C4-2B (cell line): ENCODE data around the gene MORF4L2.

Experiments used
- ZFX ChIP-seq: fragments of 450-650 bp; IDR thresholded peaks from 2 replicates; pipeline ENCODE4 v1.6.1; 2017
- TF ChIP-seq, protein P1 (sequence below): fragments of 450-650 bp; conservative IDR thresholded peaks from 2 replicates; pipeline ENCODE4 v1.5.1; 2017; ENCODE audit warnings: mild to moderate bottlenecking

DNA sequence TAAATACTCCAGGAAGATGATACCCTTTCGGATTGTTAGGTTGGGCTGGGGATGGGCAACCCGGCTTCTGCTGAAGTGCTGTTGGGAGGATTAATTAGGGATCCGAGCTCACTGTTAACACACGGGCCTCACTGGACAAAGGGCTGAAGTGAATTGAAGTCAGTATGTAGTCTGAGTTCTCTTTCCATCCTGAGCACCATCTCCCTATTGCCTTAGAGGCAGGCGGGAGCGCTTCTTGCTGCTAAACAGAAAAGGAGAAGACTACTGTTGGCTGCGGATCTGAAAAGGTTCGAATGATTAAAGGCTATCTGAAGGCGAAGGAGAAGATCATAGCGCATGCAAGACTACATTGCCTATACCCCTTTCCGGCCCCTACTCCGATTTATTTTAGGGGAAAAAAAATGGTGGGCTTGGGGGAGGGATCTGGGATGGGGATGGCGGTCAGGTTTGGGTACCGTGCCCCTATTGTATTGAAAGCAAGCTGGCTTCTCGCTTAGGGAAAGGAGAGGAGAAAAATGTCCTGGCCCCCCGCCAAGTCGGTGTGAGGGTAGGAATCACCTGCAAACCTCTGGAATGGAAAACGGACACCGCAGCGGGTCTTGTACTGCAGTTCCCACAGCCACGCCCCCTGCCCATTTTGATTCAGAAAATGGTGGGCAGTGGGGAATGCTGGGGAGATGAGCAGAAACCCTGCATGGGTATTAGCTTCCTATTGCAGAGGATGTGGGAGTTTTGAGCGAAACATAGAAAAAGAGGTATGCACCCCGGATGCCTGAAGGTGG lies 22.3 kb downstream of the MORF4L2 start:
- TF ChIP-seq, protein P1, sequence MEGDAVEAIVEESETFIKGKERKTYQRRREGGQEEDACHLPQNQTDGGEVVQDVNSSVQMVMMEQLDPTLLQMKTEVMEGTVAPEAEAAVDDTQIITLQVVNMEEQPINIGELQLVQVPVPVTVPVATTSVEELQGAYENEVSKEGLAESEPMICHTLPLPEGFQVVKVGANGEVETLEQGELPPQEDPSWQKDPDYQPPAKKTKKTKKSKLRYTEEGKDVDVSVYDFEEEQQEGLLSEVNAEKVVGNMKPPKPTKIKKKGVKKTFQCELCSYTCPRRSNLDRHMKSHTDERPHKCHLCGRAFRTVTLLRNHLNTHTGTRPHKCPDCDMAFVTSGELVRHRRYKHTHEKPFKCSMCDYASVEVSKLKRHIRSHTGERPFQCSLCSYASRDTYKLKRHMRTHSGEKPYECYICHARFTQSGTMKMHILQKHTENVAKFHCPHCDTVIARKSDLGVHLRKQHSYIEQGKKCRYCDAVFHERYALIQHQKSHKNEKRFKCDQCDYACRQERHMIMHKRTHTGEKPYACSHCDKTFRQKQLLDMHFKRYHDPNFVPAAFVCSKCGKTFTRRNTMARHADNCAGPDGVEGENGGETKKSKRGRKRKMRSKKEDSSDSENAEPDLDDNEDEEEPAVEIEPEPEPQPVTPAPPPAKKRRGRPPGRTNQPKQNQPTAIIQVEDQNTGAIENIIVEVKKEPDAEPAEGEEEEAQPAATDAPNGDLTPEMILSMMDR = no peak
- no peak for TF ChIP-seq ZFX
